ENCODE data around the gene ANO1.

DNA sequence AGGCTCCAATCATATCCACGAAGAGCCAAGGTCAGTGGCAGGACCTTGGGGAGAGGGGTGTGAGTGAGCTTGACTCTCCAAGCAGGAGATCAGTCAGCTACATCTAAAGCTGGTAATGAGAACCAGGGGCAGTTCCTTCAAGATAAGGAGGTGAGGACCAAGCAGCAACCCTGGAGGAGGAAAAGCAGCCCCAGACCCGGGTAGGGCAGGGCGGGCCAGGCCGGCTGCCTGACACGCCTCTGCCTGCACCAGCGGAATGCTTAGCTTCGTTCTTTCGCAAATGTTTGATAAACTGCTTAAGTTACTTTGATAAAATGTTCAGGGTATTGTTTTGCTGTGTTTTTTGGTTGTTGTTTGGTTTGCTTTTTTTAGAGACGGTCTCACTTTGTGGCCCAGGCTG lies 106.3 kb downstream of the ANO1 start:
- no peak for TF ChIP-seq CTCF (IDR thresholded peaks at IDR 0.05; ENCODE audit: insufficient read depth, low read length, poor library complexity, severe bottlenecking)
- no peak for TF ChIP-seq EZH2phosphoT487 (conservative IDR thresholded peaks at IDR 0.05; ENCODE audit: low read length)

Measured in SU-DHL-6 (cell line).